ENCODE measurements around the gene GPR141. TPM values are rescaled to one million over a fixed set of nuclear protein-coding genes. Genes with fewer than 3 reads are reported as not detected.

GPR141 gene
- total RNA-seq, 2 experiments from 2014 or later: not detected

Other genes with a start within 250 kb of the GPR141 start
- gene ELMO1, start 234.9 kb upstream of the GPR141 start, total RNA-seq: 100 to 1,000 TPM; 100 to 102 TPM
- gene NME8, start 164.8 kb downstream of the GPR141 start, total RNA-seq: not detected
- not detected for gene SFRP4, start 233.1 kb downstream of the GPR141 start, total RNA-seq
- under 1 TPM; 0.18 to 0.35 TPM for gene EPDR1, start 236.9 kb downstream of the GPR141 start, total RNA-seq

Measured in activated CD4-positive, alpha-beta memory T cell treated with anti-CD3 and anti-CD28 coated beads, Interleukin-2, amount 10 ng/mL, durations not matched to agents 7 days and 5 days (primary cell).